Coronary artery (tissue), 2 donors: Measurements from ENCODE around the gene MAJIN.

Source experiments
- DNase-seq: peaks from one replicate; pipeline ENCODE4 v3.0.0-alpha.2; 2017; ENCODE audit warnings: low spot score
- H3K27ac ChIP-seq, 2 donors: fragments of 200-600 bp; sonication (generic); one replicate each; pipeline ENCODE4 v1.5.1; 2016 to 2019
- H3K4me3 ChIP-seq: fragments of 200-600 bp; sonication (generic); 2 replicates; pipeline ENCODE4 v1.5.1; 2016; ENCODE audit warnings: mild to moderate bottlenecking, moderate library complexity
- CTCF ChIP-seq: fragments of 200-600 bp; sonication (generic); IDR thresholded peaks from one replicate; pipeline ENCODE4 v1.5.1; 2019; ENCODE audit warnings: antibody characterized with exemption

MAJIN gene

GRCh38 chr11:64918017-64918416 is 53.9 kb downstream of the MAJIN start:
- DNase-seq: no peak

GRCh38 chr11:64917663-64917995 is 54.3 kb downstream of the MAJIN start:
- DNase-seq: no peak
- Histone ChIP-seq H3K4me3 (peak overlapping the region; percentile 89), H3K27ac (peak overlapping the region; percentile 66 to 78)
- TF ChIP-seq CTCF: no peak

More at GRCh38 chr11:64918017-64918416, 53.9 kb downstream of the MAJIN start:
- peak overlapping the region; percentile 89 for H3K4me3 ChIP-seq
- no peak for TF ChIP-seq CTCF
- H3K27ac ChIP-seq: peak overlapping the region; percentile 66 to 78

- peak; percentile 99 for DNase-seq
- no peak for TF ChIP-seq CTCF
Observed at GRCh38 chr11:64916775-64917662, 54.9 kb downstream of the MAJIN start, which contains the start of gene ATG2A. TSS of gene ATG2A (minus strand) at chr11:64917209. CDS start at chr11:64917135, 74 bp downstream.

GRCh38 chr11:64916040-64916774 is 55.7 kb downstream of the MAJIN start:
- Histone ChIP-seq H3K27ac (peak overlapping the region; percentile 74 to 80), H3K4me3 (peak overlapping the region; percentile 89)
- no peak for DNase-seq
- no peak for TF ChIP-seq CTCF

More at GRCh38 chr11:64916775-64917662, 54.9 kb downstream of the MAJIN start, which contains the start of gene ATG2A:
- peak within 1 kb of the TSS; percentile 89 for H3K4me3 ChIP-seq
- H3K27ac ChIP-seq: peak within 1 kb of the TSS; percentile 74 to 80

- no peak for DNase-seq
- Histone ChIP-seq H3K27ac (peak overlapping the region in 1 of 2 donors; percentile 80), H3K4me3 (peak overlapping the region; percentile 89)
- no peak for TF ChIP-seq CTCF
Observed at GRCh38 chr11:64915376-64915887, 56.5 kb downstream of the MAJIN start.

GRCh38 chr11:64914123-64914522 is 57.8 kb downstream of the MAJIN start:
- no peak overlapping the region for H3K27ac ChIP-seq
- DNase-seq: no peak
- no peak overlapping the region for H3K4me3 ChIP-seq
- TF ChIP-seq CTCF: no peak
